Amniotic stem cell (primary cell): ENCODE data around the gene ADAMTS8.

Experiments used
- DNase-seq: peaks from one replicate; lab custom pipeline; 2025; lab: John Stamatoyannopoulos, UW

The ADAMTS8 gene

DNA sequence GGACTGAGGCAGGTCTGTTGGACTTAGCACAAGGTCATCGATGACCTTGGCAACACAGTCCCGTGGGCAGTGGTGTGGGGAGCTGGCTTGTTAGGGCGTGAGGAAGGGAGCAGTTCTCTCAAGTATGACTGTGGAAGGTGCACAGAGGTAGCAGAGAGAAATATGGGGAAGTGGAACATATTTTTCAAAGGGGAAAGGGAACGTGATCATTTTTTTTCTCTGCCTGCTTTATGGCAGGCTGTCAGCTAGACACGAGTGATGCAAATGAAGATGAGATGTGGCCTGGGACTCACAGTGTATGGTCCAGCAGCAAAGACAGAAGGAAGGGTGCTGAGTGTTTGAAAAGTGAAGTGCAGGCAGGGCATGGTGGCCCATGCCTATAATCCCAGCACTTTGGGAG, 30.6 kb downstream of the ADAMTS8 start:
- DNase-seq: no peak

DNA sequence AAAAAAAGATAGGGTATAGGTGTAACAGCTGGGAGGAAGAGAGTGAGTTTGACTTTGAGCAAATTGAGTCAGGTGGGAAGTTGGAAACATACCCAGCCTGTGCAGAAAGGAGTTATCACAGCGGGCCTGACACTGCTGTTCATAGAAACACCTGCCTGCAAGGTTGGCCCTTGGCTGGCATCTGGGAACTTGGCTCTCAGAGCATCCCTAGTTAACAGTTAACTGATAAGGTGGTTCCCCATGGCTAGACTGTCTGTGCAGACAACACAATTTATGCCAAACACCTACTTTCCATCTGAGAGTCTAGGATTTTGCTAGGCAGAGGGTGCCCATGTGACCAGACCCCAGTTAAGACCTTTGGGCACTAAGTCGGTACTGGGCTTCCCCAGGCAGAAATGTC, 31.4 kb downstream of the ADAMTS8 start:
- DNase-seq: no peak

DNA sequence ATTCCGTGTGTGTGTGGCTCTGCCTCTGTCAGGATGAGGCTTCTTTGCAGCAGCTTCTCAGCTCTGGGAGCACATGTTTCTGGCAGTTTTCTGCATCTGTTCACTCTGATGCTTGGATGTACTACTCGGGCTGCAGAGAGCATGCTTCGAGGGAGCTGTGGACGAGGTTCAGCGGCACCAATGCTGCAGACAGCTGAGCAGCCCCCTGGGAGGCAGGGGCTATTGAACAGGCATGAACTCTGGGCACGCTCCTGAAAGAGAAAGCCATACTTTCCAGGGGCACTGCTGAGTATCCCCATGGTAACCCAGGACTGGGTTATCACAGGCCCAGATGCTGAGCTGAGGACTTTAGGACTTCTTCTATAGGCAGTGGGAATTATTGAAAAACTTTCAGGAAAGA, 33.8 kb downstream of the ADAMTS8 start:
- no peak for DNase-seq

DNA sequence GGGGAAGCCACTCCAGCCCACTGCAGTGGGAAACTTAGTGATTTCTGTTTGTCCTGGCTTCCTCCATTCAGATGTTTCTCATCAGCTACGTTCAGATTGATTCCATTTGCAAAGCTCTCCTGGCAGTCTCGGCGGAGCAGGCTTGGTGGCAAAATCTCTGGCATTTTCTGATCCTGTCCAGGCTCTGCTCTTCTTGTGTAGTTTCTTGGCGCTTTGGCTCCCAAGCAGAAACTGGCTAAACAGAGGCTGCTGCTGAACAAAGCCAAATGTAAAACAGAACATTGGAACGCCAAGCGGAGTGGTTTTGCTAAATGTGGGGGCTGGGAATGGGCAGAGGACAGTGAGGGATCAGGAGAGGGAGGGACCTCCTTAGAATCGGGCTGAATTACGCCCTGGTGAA, 36.7 kb downstream of the ADAMTS8 start:
- DNase-seq: no peak

DNA sequence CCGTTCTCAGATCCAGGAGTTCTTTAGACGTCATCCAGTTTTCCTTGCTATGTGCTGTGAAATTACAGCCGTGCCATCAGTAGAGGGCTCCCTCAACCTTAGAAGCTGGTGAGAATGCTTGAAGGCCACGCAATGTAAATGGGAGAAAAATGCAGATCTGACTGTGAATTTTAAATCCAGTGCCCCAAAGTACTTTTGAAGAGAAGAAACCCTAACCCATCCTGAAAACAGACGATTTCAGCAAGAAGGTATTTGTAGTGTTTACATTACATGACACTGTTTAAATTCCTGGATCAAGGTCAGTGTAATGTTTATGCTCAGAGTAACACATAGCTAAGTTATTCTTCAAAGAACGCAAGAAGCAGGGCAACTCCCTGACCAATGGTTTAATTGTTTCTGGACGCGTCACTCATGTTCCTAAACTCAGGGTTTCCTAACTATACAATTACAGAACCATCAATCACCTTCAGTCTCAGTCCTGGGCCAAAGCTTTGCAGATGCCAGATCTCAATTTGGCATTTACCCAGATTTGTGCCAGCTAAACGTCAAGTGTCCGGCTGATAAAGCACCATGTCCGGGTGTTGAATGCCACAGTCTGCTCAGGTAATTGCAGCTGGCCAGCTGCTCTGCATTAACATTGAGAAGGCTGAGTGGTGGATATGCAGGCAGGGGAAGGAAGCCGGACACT, 38.2 kb downstream of the ADAMTS8 start:
- DNase-seq: peak; percentile 27

DNA sequence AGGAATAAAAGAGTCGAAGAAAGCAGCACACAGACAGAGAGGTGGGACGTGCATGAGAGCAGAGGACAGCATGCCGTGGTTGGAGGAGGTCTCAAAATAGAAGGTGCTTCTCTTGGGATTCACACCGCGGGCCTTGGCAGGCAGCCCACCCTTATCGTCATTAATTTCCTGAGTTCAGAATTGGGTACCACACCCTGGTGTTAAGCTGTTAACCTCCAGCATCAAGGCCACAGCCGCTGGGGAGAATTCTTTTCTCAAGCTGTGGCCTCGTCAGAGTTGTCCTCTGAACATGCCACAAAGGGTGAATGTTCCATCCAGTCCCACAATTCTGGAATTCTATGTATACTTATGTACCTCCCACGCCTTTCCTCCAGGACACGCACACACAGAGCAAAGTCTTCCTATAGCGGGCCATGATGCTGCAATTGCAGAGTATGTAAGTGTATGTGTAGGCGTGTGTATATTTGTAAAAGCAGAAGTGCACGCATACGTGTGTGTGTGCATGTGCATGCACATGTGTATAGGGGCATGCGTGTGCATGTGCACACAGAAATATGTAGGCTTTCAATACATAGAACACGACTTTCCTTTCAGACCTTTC, 39.0 kb downstream of the ADAMTS8 start:
- no peak for DNase-seq

DNA sequence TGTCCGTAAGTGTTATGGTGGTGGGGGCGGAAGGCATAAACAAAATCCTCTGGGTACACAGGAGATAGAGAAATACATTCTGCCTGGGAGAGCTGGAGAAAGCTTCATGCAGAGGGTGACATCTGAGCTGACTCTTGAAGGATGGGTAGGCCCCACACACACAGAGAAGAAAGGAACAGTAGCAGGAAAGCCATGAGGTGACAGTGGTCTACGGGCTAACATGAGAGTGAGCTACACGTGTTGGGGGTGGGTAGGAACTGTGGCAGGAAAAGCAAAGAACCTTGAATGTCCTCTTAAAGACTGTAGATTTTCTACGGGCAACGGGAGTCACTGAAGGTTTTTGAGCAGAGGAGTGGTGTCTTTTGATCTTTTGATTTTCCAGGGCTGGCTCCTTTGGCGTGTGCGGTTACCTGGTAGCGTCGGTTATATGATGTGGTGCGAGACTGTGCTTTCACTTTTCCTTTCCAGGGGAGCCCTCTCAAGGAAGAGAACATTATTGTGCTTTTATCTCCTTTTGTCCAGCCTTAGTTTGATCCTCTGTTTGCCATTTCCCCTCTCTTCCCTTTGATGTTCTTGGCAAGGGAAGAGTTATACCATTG, 39.7 kb downstream of the ADAMTS8 start:
- no peak for DNase-seq

DNA sequence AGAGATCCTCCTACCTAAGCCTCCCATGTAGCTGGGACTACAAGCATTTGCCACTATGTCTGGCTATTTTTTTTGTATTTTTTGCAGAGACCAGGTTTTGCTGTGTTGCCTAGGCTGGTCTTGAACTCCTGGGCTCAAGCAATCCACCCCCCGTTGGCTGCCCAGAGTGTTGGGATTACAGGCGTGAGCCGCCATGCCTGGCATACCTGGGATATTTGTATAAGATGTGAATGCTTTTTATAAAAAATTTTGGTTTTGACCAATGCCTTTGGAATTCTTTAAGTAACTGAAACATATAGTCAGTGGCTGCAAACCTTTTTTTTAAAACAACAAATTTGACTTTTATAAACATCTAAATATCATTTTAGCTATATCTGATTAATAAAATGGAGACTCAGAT, 42.4 kb downstream of the ADAMTS8 start:
- DNase-seq: no peak

DNA sequence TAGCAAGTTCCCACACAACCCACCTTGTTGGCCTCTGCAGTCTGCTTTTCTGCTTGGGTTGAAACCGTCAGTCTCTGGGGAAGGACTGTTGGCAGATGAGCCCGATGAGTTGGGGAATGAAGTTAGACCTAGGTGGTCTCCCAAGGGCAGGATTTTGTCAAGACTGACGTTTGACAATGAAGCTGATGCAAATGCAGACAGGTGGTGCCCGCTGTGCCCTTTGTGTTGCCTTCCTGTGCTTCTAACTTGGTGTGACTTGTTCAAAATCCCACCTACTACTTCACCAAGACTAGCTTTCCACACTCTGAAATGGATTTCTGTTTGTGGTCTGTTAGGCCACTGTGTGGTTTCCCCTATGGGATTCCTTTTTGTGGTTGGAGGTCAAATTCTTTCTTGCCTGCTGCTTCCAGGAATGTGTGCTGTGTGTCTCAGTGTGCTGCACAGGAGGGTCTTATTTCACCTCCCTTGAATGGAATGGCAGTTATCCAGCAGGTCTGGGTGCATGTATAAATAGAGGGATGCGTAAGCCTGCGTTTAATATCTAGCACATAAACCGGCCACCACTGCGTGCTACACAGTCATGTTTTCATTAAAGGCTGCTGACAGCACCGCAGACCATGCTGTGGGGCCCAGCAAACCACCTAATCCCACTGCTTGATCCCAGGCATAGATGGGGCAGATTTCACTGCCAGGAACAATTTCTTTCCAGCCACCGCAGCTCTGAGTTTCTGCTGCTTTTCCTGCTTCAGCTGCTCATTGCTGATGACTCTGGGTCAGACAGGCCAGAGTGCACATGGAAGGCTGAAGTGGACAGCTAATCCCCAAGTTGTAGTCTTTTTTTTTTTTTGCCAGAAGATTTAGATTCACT, 44.8 kb downstream of the ADAMTS8 start:
- DNase-seq: peak; percentile 40

DNA sequence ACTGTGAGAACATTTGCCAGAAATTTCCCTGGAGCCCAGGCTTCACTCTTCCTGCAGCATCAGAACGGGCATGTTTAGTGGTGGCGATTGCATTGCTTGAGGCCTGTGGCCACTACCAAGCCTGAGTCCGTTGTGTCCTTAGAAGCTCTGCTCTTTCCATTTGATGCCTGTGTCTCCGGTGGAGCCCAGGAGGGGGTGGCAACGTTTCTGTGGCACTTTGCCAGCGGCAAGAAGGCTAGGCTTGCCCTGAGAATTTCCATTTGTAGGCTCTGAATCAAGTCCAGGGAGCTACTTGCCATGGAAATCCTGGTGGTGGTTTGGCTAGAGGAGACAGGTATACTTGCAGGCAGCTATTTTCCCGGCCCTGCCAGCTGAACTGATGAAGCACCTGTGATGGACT, 47.1 kb downstream of the ADAMTS8 start:
- DNase-seq: no peak

DNA sequence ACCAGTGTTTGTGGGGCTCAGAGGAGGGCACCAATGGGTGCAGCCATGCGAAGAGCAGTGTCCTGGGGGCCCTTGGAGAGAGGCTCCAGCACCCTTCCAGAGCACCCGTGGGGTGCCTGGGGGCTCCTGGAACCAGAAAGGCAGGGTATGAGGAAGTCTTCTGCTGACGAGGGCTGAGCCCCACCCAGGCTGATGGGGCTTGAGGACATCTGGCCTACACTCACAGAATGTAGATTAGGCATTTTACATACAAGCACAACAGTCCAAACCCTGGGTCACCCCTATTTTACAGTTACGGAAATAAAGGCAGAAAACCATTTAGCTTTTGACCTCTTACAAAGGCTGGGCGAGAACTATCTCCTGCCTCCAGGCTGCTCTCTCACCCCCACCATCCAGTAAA, 47.6 kb downstream of the ADAMTS8 start:
- no peak for DNase-seq

DNA sequence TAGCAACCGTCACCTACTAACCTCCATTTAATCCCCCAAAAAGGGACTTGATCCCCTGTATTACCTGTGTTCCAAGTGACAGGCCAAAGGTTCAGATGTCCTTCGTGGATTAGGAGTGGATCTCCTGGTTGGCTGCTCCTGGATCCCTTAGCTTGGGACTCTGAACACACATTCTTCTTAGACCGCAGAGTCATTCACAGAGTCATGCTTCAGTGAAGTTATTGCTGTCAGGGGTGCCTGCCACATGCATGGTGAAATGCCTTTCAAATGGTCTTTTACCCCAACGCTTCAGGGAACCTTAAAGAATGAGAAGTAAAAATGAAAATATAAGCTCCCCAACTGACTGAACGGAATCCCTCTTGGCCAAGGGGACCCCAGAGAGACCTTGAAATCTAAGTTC, 49.1 kb downstream of the ADAMTS8 start:
- DNase-seq: no peak

DNA sequence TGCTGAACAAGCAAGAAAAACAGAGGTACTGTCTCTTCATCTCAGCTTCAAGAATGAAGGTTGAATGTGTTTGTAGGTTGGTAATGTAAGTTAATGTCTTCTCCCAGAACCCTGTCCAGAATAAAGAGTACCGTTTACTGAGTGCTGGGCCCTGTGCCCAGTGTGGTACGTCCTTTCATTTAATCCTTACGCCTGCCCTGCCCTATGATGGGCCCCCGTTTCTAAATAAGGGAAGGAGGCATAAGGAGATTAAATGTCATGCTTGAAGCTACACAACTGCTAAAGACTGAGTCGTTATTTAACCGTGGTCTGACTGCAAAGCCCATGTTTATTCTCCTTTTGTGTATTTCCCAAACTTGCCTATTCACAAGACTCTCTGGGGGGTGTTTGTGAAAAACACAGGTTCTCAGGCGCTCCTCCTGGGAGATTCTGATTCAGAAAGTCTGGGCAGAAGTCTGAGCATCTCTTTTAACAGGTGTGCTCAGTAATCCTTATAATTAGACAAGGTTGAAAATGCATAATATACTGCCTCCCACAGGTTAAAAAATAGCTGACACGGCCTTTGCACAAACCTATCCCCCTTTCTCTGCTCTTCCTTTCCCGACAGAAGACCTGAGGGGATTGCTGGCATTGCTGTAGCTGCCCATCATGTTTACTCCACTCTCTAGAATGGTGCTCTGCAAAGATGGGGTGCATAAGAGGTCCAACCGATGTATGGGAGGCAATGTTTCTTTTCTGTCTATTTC, 57.4 kb downstream of the ADAMTS8 start:
- no peak for DNase-seq

DNA sequence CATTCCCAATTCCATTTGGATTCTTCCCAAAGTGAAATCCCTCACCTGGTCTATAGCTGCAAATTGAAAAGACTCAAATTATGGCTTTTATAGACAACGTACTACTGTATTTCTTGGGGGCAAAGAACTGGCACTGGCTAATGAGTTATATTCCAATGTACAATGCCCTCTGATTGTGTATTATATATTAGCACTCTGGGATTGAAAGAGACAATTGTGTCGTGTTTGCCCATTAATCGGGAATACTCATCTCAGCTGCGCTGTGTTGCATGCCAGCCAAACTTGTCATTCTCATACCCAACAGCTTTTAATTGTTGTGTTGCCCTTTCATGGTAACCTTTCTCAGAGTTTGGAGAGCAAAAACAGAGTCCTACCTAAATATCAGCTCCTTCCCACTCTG, 58.7 kb downstream of the ADAMTS8 start:
- DNase-seq: no peak

DNA sequence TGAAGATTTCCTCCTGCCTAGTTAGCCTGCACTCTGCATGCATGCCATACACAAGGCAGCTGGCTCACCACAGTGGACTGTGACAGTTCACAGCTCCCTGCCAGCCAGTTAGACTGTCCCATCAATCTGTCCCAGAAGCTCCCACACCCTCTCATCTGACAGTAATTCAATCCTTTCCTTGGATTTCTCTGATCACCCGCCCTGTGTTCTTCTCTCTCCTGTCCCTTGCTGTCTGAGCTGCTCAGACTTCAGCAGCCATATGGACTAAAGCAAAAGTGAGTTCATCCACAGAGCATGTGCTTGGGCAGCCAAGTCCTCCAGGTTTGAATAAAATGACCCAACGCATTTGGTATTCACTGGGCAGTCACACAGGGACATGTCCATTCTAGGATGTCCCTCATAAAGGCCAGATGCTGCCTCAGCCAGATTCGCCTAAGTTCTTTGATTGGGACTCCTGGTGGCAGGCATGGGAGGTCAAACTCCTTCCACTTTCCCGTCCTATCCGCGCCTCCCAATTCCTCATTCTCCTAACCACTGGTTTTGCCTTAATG, 59.2 kb downstream of the ADAMTS8 start:
- no peak for DNase-seq

DNA sequence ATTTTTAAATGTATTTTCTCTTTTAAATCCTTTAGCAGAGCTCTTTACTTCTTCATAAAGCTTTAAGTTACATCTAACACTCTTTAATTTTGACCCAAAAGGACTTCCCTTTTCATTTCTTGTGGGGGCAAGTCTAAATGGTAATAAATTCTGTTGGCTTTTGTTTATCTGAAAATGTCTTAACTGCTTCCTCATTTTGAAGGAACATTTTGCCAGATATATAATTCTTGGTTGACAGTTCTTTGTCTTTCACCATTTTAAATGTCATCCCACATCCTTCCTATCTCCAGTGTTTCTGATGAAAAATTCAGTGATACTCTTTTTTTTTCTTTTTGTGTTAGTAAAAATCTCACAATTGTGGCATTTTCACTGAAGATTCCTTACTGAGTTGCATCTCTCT, 69.0 kb downstream of the ADAMTS8 start:
- no peak for DNase-seq

DNA sequence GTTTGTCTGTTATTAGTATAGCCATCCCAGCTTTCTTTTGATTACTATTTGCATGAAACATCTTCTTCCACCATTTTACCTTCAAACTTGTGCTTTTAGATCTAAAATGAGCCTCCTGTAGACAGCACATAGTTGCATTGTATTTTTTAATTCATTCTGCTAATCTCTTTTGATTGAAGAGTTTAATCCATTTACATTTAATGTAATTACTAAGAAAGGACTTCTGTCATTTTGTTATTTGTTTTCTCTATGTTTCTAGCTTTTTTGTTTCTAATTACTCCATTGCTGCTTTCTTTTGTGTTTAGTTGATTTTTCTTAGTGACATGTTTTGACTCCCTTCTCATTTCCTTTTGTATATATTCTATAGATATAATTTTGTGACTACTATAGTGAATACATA, 70.0 kb downstream of the ADAMTS8 start:
- DNase-seq: no peak
